Activated CD4-positive, alpha-beta T cell treated with anti-CD3 and anti-CD28 coated beads, Interleukin-2, amount 50 U/mL, for 16 hours (primary cell): Measurements from ENCODE around the gene COBL.

Experiments
- DNase-seq: peaks from one replicate; pipeline ENCODE4 v3.0.0-alpha.2; 2020

COBL gene

GRCh38 chr7:51034521-51035264, 281.9 kb downstream of the COBL start:
- DNase-seq = no peak

GRCh38 chr7:51033727-51034520, 282.7 kb downstream of the COBL start:
- DNase-seq = no peak

- no peak for DNase-seq
Measured at GRCh38 chr7:51031791-51032515, 284.7 kb downstream of the COBL start.

GRCh38 chr7:51031216-51031615, 285.4 kb downstream of the COBL start:
- no peak for DNase-seq

- no peak for DNase-seq
Measured at GRCh38 chr7:51029701-51030191, 286.9 kb downstream of the COBL start.

GRCh38 chr7:51029131-51029530, 287.5 kb downstream of the COBL start:
- DNase-seq = no peak

- no peak for DNase-seq
Measured at GRCh38 chr7:51027935-51028830, 288.4 kb downstream of the COBL start.

- DNase-seq = no peak
Measured at GRCh38 chr7:51027106-51027934, 289.3 kb downstream of the COBL start.

- DNase-seq = no peak
Measured at GRCh38 chr7:51026341-51026740, 290.3 kb downstream of the COBL start.

- no peak for DNase-seq
Measured at GRCh38 chr7:51025668-51026067, 290.9 kb downstream of the COBL start.

- no peak for DNase-seq
Measured at GRCh38 chr7:51024867-51025266, 291.7 kb downstream of the COBL start.

- no peak for DNase-seq
Measured at GRCh38 chr7:51023547-51023946, 293.1 kb downstream of the COBL start.

GRCh38 chr7:51022821-51023220, 293.8 kb downstream of the COBL start:
- DNase-seq = no peak

GRCh38 chr7:51021906-51022570, 294.6 kb downstream of the COBL start:
- no peak for DNase-seq

GRCh38 chr7:51020944-51021343, 295.7 kb downstream of the COBL start:
- DNase-seq = no peak

- DNase-seq = no peak
Measured at GRCh38 chr7:51019891-51020870, 296.4 kb downstream of the COBL start.

GRCh38 chr7:51019191-51019844, 297.3 kb downstream of the COBL start:
- no peak for DNase-seq

- DNase-seq = peak; percentile 3
Measured at GRCh38 chr7:51017576-51018535, 298.8 kb downstream of the COBL start.
